A673 (cell line): Measurements from ENCODE around the gene RASL11A. TPM values are rescaled to one million over a fixed set of nuclear protein-coding genes. Genes with fewer than 3 reads are reported as not detected.
"Not testable (repeated sequence)": the region's sequence is repeated elsewhere in the genome, so short reads cannot be mapped to it uniquely, and the experiment has no call there.

ENCODE experiments used
- BruUV-seq: library from RNA; stranded (reverse); fragments of 400-500 nt; replicated peaks from 2 replicates; lab custom pipeline; 2021; lab: Mats Ljungman, UMichigan
- CTCF ChIA-PET: fragments of 300-600 bp; sonication (Branson Sonifier 250); formaldehyde crosslinking; loops from one replicate; lab custom pipeline; 2022; ENCODE audit warnings: antibody characterized with exemption; lab: Charles Lee
- POLR2A ChIA-PET: fragments of 300-600 bp; sonication (Branson Sonifier 250); formaldehyde crosslinking; loops from one replicate; lab custom pipeline; 2022; ENCODE audit warnings: antibody characterized with exemption; ENCODE audit not compliant: low non-redundant PET; lab: Charles Lee
- DNase-seq: peaks from one replicate; pipeline ENCODE4 v3.0.0-alpha.2; 2015; ENCODE audit warnings: low spot score
- H3K27ac ChIP-seq: fragments of 200-600 bp; sonication (generic); 2 replicates; pipeline ENCODE4 v1.5.1; 2016; ENCODE audit warnings: mixed run types, low read depth, mild to moderate bottlenecking, mixed read lengths, antibody characterized with exemption, low read length; ENCODE audit not compliant: poor library complexity, severe bottlenecking
- H3K27me3 ChIP-seq: fragments of 200-600 bp; sonication (generic); replicated peaks from 2 replicates; pipeline ENCODE4 v1.6.1; 2017; ENCODE audit warnings: mixed run types, low read depth, mild to moderate bottlenecking, mixed read lengths, antibody characterized with exemption, low read length; ENCODE audit not compliant: insufficient read depth, poor library complexity
- H3K36me3 ChIP-seq: fragments of 200-600 bp; sonication (generic); 2 replicates; pipeline ENCODE4 v1.6.1; 2016; ENCODE audit warnings: mixed run types, mild to moderate bottlenecking, mixed read lengths, antibody characterized with exemption, low read length; ENCODE audit not compliant: insufficient read depth, poor library complexity, severe bottlenecking
- H3K4me1 ChIP-seq: fragments of 200-600 bp; sonication (generic); 2 replicates; pipeline ENCODE4 v1.6.1; 2017; ENCODE audit warnings: mixed run types, mild to moderate bottlenecking, mixed read lengths, antibody characterized with exemption, low read length; ENCODE audit not compliant: insufficient read depth, poor library complexity, severe bottlenecking
- H3K4me3 ChIP-seq: fragments of 200-600 bp; sonication (generic); 2 replicates; pipeline ENCODE4 v1.5.1; 2016; ENCODE audit warnings: low read depth, mixed run types, mild to moderate bottlenecking, mixed read lengths, low read length; ENCODE audit not compliant: poor library complexity, severe bottlenecking
- H3K9me3 ChIP-seq: fragments of 200-600 bp; sonication (generic); 2 replicates; pipeline ENCODE4 v1.6.1; 2016; ENCODE audit warnings: mixed run types, low read depth, mild to moderate bottlenecking, mixed read lengths, antibody characterized with exemption, low read length; ENCODE audit not compliant: poor library complexity, severe bottlenecking
- EZH2 ChIP-seq: fragments of 200-600 bp; sonication (generic); IDR thresholded peaks from 2 replicates; pipeline ENCODE4 v1.6.1; 2017; ENCODE audit warnings: borderline replicate concordance, low read depth, mild to moderate bottlenecking, mixed read lengths, antibody characterized with exemption, low read length; ENCODE audit not compliant: poor library complexity, severe bottlenecking
- intact Hi-C: fragments of 100-400 bp; cut with micrococcal nuclease; formaldehyde crosslinking; loops from one replicate; pipeline ENCODE4 v1.10.0; 2022; ENCODE audit not compliant: unreplicated experiment
- total RNA-seq: library from RNA; stranded (reverse); gene quantifications from 2 replicates; pipeline ENCODE4 v1.2.3, GENCODE V29; 2021
- TF ChIP-seq, protein P1 (sequence below): fragments of 300-800, 200-600 bp; sonication (generic); conservative IDR thresholded peaks from 2 replicates; pipeline ENCODE4 v1.5.1; 2017; ENCODE audit warnings: low read depth, mild to moderate bottlenecking, antibody characterized with exemption, low read length, moderate library complexity, mixed read lengths

Gene RASL11A
- total RNA-seq, 1 experiment from 2014 or later = 1.1 TPM

DNA sequence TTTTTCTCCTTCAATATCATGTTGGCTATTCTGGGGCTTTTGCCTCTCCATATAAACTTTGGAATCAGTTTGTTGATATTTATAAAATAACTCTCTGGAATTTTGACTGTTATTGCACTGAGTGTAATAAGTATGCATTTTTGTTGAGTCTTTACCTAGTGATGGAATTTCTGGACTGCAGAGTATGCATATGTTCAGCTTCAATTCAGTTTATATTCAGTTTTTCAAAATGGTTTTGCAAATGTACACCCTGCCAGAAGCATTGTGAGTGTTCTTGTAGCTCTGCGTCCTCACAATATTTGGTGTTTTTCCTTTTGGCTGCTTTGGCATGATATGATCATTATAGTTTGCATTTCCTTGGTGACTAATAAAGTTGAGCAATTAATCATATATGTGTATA lies 43.1 kb downstream of the RASL11A start:
- intact Hi-C loops = no loop called here

DNA sequence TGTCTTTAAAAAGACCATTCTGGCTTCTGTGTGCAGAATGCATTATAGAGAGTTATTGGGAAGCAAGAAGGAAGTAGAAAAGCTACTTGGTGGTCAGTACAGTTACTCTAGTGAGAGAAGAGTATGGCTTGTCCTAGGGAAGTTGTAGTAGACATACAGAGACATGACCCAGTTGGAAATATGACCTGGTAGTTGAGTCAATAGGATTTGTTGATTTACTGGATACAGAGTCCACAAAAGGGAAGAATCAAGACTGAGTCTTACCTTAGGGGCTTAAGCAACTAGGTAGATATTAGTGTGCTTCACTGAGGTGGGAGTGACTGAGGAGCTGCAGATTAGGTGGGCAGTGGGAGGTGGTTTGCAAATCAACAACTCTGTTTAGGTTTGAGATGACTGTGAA lies 48.8 kb downstream of the RASL11A start:
- Histone ChIP-seq H3K27me3 (peaks cover 56% of the 10 kb centered on the region), H3K36me3 (no peaks in the 10 kb centered on the region), H3K9me3 (no peaks in the 10 kb centered on the region), H3K4me1 (no peaks in the 10 kb centered on the region), H3K4me3 (no peak overlapping the region), H3K27ac (no peak overlapping the region)
- intact Hi-C loops = no loop called here
- BruUV-seq = no TSS peak
- TF ChIP-seq, protein P1, sequence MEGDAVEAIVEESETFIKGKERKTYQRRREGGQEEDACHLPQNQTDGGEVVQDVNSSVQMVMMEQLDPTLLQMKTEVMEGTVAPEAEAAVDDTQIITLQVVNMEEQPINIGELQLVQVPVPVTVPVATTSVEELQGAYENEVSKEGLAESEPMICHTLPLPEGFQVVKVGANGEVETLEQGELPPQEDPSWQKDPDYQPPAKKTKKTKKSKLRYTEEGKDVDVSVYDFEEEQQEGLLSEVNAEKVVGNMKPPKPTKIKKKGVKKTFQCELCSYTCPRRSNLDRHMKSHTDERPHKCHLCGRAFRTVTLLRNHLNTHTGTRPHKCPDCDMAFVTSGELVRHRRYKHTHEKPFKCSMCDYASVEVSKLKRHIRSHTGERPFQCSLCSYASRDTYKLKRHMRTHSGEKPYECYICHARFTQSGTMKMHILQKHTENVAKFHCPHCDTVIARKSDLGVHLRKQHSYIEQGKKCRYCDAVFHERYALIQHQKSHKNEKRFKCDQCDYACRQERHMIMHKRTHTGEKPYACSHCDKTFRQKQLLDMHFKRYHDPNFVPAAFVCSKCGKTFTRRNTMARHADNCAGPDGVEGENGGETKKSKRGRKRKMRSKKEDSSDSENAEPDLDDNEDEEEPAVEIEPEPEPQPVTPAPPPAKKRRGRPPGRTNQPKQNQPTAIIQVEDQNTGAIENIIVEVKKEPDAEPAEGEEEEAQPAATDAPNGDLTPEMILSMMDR = no peak
- TF ChIP-seq EZH2 = no peak
- CTCF ChIA-PET = interaction anchor here (0.5 kb wide), 1 partner anchor 27 kb away, joined by 3 read pairs; no protein-coding TSS in a partner anchor
- no peak for DNase-seq
- POLR2A ChIA-PET = no interaction called here

More for the DNA sequence above, 43.1 kb downstream of the RASL11A start:
- Histone ChIP-seq H3K27ac (no peak overlapping the region), H3K4me3 (no peak overlapping the region), H3K9me3 (no peaks in the 10 kb centered on the region), H3K4me1 (no peaks in the 10 kb centered on the region), H3K27me3 (peaks cover 29% of the 10 kb centered on the region), H3K36me3 (no peaks in the 10 kb centered on the region)
- BruUV-seq = no TSS peak
- CTCF ChIA-PET = no interaction called here
- no peak for TF ChIP-seq EZH2
- TF ChIP-seq, protein P1 = no peak
- no peak for DNase-seq
- POLR2A ChIA-PET = no interaction called here

DNA sequence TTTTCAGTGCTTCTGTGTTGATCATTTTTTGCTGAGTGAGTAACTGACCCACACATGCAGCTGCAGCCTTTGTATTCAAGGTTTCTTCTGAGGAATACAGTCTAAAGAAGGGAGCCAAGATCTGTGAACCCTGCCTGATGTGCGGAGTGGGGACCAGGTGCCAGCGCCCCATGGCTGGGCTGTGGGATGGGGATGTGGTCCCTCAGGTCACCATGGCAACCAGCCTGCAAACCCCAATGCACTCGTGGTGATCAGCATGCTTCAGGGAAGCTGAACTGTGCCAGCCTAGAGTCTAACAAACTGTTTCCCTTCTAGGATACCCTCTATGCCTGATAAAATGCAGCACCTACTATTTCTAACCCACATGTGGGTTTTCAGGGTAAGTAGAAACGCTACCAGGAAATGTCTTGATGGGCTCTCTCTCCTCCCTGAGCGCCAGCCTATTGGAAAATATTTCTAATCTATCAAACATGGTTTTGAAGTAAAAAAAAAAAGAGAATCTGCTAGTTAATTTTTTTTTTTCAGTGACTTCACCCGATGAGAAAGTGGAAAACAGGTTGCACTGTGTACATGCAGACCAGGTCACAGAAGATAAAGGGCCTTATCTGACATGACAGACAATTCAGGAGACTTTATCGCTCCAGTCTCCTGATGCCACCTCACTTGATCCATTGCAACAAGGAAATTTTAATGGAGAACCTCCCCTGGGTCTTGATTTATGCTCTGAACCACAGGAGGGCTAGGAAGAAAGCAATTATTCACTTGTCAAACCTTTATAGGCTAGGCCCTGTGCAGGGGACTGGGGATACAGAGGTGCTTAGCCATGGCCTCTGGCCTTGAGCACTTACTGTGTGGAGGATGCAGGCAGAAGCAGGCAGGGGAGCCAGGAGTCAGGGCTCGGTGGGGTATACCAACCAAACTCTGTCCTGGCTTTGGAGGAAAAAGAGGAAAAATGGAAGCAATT lies 51.1 kb downstream of the RASL11A start:
- Histone ChIP-seq H3K36me3 (no peaks in the 10 kb centered on the region), H3K27ac (no peak overlapping the region), H3K27me3 (peaks cover 38% of the 10 kb centered on the region), H3K9me3 (no peaks in the 10 kb centered on the region), H3K4me3 (no peak overlapping the region), H3K4me1 (no peaks in the 10 kb centered on the region)
- no TSS peak for BruUV-seq
- TF ChIP-seq EZH2 = no peak
- TF ChIP-seq, protein P1 = no peak
- CTCF ChIA-PET = no interaction called here
- no peak for DNase-seq
- POLR2A ChIA-PET = no interaction called here
- intact Hi-C loops = no loop called here

DNA sequence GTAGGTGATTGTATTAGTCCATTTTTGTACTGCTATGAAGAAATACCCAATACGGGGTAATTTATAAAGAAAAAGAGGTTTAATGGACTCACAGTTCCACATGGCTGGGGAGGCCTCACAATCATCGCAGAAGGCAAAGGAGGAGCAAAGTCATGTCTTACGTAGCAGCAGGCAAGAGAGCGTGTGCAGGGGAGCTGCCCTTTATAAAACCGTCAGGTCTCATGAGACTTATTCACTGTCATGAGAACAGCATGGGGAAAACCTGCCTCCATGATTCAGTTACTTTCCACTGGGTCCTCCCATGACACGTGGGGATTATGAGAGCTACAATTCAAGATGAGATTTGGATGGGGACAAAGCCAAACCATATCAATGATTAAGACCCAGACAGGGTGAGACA lies 51.8 kb downstream of the RASL11A start:
- intact Hi-C loops, H3K27ac ChIP-seq, BruUV-seq, H3K9me3 ChIP-seq, DNase-seq, H3K4me3 ChIP-seq, CTCF ChIA-PET, POLR2A ChIA-PET, H3K36me3 ChIP-seq, H3K4me1 ChIP-seq: not testable (repeated sequence)
- peaks cover 37% of the 10 kb centered on the region for H3K27me3 ChIP-seq
